Measurements from ENCODE around the gene PCOLCE2.

PCOLCE2 gene

GRCh38 chr3:142863930-142864920 lies 24.7 kb downstream of the PCOLCE2 start:
- DNase-seq, result no peak

GRCh38 chr3:142863010-142863817 lies 25.7 kb downstream of the PCOLCE2 start:
- DNase-seq, result no peak

GRCh38 chr3:142861926-142862325 lies 27.0 kb downstream of the PCOLCE2 start:
- DNase-seq, result no peak

- DNase-seq, result no peak
Observed at GRCh38 chr3:142858043-142858442, 30.8 kb downstream of the PCOLCE2 start.

- no peak for DNase-seq
Observed at GRCh38 chr3:142857056-142857455, 31.8 kb downstream of the PCOLCE2 start.

- DNase-seq, result no peak
Observed at GRCh38 chr3:142853270-142854168, 35.4 kb downstream of the PCOLCE2 start.

- DNase-seq, result no peak
Observed at GRCh38 chr3:142852009-142852408, 36.9 kb downstream of the PCOLCE2 start.

- no peak for DNase-seq
Observed at GRCh38 chr3:142850395-142851023, 38.4 kb downstream of the PCOLCE2 start.

- DNase-seq, result no peak
Observed at GRCh38 chr3:142849148-142849547, 39.7 kb downstream of the PCOLCE2 start.

GRCh38 chr3:142846779-142847577 lies 41.9 kb downstream of the PCOLCE2 start:
- no peak for DNase-seq

- DNase-seq, result no peak
Observed at GRCh38 chr3:142844339-142844977, 44.4 kb downstream of the PCOLCE2 start.

GRCh38 chr3:142839831-142840230 lies 49.1 kb downstream of the PCOLCE2 start:
- DNase-seq, result no peak

- DNase-seq, result no peak
Observed at GRCh38 chr3:142837526-142837925, 51.4 kb downstream of the PCOLCE2 start.

GRCh38 chr3:142828703-142829305 lies 60.1 kb downstream of the PCOLCE2 start:
- DNase-seq, result peak in 2 of 4 experiments; percentile 22 to 24

- no peak for DNase-seq
Observed at GRCh38 chr3:142819179-142819578, 69.7 kb downstream of the PCOLCE2 start.

GRCh38 chr3:142818651-142819050 lies 70.2 kb downstream of the PCOLCE2 start:
- no peak for DNase-seq

GRCh38 chr3:142817897-142818296 lies 71.0 kb downstream of the PCOLCE2 start:
- DNase-seq, result no peak

GRCh38 chr3:142817356-142817755 lies 71.5 kb downstream of the PCOLCE2 start:
- DNase-seq, result no peak

GRCh38 chr3:142815803-142816202 lies 73.1 kb downstream of the PCOLCE2 start:
- DNase-seq, result no peak

- DNase-seq, result no peak
Observed at GRCh38 chr3:142809259-142809658, 79.6 kb downstream of the PCOLCE2 start.

Measured in activated naive CD4-positive, alpha-beta T cell (primary cell).